CD4-positive, alpha-beta T cell treated with Interleukin-4 for 4 hours (primary cell): Measurements from ENCODE around the gene CFAP57.

ENCODE experiments used
- DNase-seq: peaks from one replicate; pipeline ENCODE4 v3.0.0-alpha.2; 2020

Gene CFAP57

DNA sequence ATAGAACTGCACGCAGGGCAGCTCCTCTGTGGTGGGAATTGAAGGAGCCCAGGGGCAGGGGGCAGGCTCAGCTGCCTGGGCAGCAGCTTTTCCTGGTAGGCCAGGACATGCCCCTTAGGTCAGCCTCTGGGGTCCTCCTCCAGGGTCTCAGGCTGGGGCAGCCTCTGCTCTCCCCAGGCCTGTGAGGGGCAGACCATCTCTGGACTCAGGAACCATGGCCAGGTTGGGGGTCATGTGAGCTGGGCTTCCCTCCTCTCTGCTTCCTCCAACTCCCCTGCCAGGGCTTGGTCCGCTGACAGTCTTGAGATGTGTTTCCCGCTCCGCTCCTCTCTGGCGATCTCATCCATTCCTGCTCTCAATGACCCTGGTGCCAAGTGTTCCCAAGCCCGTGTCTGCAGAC, 107.5 kb downstream of the CFAP57 start:
- DNase-seq, result no peak

DNA sequence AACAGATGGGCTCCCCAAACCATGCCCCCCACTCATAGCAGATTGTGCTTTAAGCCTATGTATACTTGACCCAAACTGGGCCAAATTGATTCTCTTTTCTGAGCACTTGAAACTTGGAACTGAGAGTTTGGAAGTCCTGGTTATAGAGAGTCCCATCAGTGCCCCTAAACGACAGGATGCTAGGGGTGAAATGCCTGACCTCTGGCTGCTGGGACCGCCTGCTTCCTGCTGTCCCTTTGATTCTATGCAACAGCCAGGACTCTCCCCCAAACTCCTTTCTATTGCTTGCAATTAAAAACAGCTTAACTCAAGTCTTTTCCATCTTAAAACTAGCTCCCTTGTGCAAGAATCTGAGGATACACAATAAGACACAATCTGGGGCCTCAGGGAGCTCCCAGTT, 108.6 kb downstream of the CFAP57 start:
- DNase-seq, result no peak

DNA sequence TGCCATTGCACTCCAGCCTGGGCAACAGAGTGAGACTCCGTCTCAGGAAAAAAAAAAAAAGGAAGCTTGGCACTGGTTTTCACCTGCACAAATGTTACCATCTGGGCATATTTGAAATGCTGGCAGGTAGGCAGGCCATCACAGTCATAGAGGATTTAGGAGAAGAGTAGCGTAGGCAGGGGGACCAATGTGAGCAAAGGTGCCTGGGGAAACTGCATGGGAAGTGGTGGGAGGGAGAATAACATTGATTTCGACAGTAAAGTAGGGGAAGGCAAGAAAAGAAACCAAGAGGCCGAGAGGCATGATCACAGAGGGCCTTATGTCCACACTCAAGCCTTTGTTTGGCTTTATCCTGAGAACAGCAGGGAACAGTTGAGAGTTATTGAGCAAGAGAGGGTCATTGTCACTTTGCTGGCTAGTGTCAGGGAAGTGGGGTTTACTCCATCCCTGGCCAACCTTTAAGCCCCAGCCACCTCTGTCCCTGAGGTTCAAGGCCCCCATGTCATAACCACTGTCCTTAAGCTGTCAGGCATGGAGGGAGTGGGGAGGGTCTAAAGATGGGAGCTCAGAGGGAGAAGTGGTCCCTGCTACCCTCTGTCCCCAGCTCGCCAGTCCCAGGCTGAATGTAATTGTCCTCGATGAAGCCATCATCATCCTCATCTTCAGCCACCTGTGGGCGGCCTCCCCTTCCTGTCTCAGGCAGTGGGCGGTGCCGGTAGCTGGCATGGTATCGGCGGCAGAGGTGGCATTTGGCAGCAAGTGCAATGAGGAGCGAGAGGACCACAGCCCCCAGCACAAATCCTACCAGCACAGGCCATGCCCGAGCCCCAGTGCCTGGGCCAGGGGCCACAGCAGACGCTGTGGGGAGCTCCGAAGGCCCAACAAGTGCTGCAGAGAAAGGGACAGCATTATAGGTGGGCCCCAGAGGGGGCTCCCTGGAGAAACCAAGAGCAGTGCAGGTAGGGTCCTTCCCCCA, 110.4 kb downstream of the CFAP57 start:
- DNase-seq, result no peak

DNA sequence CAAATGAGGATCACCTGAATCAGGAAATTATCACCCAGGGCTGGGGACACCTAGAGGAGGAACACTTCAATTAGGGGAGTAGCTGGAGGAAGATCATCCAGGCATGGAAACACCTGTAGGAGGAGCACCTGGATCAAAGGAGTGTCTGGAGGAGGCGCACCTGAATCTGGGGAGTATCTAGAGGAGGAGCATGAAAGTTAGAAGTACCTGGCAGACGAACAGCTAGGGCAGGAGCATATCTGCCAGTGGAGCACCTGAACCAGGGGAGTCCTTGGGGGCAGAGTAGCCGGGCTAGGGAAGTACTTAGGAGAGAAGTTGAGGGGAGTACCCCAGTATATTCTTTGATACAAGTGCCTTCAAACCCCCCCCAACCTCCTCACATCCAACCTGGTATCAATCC, 111.9 kb downstream of the CFAP57 start:
- no peak for DNase-seq

DNA sequence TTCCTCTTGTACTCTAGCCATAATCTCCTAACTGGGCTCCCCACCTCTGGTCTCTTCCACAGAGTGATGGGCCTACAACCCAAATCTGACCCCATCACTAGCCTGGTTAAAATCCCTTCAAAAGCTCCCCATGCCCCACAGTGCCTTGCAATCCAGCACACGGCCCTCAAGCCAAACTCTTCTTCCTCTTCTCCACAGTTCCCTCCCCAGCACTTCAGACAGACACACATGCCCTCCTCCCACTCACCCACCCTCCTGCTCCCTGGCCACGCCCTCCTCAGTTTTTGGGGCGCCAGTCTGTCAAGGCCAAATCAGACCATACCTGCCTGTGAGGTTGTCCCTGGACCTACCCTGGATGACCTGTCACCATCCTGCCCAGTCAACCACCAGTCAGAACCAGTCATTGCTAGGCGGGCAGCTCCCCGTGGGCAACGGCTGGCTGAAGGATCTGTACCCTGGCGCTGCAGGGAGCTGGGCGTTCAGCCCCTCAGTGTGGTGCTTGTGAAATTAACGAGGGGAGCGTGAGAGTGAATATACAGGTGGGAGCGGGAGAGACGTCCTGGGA, 112.5 kb downstream of the CFAP57 start:
- no peak for DNase-seq

GRCh38 chr1:43285269-43285990, 113.3 kb downstream of the CFAP57 start, which contains the start of gene C1orf210:
Gene C1orf210 (minus strand): TSS chr1:43285581. CDS start chr1:43283270, 2,311 bp downstream.
- DNase-seq, result no peak

GRCh38 chr1:43286115-43286514, 114.0 kb downstream of the CFAP57 start:
- DNase-seq, result no peak

DNA sequence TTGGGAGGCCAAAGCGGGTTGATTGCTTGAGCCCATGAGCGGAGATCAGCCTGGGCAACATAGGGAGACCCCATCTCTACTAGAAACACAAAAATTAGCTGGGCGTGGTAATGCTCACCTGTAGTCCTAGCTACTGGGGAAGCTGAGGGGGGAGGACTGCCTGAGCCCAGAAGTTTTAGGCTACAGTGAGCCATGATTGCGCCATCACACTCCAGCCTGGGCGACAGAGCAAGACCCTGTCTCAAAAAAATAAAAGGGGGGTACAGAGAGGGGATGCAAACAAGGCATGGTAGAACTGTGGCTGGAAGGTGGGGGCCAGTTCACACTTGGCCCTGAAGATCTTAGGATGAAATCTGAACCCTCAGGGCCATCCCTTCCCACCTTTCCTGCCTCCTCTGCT, 114.4 kb downstream of the CFAP57 start:
- DNase-seq, result no peak

DNA sequence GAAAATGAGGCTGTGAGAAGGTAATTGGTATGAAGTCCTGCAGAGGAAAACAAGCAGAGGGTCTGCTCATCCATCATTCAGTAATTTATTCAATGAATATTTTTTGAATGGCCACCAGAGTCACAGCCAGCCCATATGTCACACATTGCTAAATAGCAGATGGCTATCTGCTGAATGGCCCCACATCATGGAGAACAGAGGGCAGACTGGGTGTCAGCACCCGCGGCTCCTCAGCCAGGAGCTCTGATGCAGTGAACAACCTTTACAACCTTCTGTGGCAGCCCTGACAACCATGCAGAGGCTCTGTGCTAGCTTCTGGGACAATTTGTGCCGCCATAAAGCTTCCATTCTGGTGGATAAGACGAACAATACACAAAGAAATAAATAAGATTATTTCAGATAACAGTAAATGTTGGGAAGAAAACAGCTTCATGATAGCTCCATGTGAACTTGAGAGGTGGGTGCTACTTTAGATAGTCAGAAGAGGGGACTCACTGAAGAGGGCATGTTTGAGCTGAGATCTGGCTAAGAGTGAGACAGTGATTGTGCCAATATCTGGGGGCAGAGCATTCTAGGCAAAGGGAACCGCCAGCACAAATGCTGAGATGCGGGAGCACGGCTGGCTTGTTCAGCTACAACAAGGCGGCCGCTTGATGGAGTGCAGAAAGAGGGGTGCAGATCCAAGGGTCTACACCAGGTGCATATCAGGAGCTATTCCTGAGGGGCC, 116.1 kb downstream of the CFAP57 start:
- no peak for DNase-seq

GRCh38 chr1:43288785-43289706, 116.9 kb downstream of the CFAP57 start:
- no peak for DNase-seq

DNA sequence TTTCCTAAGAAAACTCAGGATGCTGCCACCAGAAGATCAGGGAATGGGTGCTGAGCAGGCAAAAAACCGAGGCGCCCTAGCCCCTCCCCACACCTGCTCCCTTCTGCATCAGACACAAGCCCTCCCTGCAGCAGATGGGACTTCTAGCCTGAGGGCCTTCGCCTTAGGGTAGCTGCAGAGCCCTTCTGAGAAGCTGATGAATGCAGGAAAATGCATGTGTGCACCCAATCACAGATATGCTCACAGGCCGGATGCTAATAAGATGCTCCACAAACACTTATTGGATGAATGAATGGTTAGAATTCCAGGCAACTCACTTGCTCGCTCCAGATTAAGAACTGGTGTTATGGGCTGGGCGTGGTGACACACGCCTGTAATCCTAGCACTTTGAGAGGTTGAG, 120.1 kb downstream of the CFAP57 start:
- DNase-seq, result no peak

DNA sequence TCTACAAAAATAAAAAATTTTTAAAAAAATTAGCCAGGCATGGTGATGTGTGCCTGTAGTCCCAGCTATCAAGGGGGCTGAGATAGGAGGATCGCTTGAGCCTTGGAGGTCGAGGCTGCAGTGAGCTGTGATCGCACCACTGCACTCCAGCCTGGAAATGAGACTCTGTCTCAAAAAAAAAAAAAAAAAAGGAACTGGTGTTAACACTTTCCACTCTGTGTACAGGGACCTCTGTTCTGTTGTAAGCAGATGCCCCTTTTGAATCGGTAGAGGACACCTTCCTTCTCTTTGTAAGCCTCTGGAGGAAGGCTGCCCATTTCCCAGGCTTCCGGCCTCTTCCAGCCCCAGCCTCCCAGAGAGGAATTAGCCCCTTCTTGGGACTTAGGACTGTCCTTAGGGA, 120.5 kb downstream of the CFAP57 start:
- DNase-seq, result no peak

DNA sequence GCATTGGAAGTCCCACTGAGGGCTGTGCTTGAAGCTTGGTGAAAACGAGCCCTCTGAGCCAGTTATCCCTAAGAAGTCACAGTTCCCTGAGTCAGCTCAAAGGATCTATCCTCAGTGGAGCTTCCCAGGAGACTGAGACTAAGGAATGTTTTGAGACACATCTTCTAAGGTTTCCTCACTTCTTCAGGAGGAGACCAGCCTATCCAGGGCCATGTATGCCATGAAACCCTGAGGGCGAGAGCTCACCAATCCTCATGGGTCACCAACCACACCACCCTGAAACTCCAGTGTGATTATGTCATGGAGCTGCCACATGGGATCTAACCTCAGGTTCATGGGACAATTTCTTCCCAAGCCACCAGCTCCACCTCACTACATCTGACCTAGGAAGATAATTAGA, 121.0 kb downstream of the CFAP57 start:
- DNase-seq, result no peak

GRCh38 chr1:43293896-43294760, 122.0 kb downstream of the CFAP57 start:
- DNase-seq, result no peak

GRCh38 chr1:43294761-43295160, 122.6 kb downstream of the CFAP57 start:
- DNase-seq, result no peak

DNA sequence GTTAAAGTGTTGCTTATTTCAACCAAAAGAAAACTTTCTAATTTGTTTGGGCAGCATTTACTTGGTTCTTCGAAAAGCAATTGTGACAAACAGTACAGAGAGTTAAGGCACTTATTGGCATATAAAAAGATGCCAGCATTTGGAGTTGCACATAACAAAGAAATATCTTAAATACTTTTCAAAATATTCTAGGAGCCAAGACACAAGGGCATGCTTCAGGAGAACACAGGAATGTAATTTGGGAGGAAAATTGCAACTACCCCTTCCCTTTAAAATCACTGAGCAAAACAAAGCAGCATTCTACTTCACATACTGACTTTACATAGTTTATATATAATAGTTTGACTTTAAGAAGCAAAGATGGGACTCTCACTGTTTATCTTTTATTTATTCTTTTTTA, 124.1 kb downstream of the CFAP57 start:
- DNase-seq, result no peak

DNA sequence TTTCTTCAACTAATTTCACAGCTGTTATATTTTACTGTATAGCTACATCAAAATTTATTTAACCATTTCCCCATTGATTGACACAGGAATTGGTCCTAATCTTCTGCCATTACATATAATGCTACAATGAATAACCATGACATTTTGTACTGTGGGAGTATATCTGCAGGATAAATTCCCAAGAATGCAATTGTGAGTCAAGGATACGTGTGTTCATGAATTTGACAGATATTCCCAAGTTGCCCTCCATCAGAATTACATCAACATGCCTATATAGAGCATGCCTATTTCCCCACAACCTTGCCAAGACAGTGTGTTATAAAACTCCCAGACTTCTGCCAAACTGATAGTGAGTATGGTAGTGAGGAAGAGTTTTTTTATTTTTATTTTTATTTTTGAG, 125.9 kb downstream of the CFAP57 start:
- DNase-seq, result no peak

DNA sequence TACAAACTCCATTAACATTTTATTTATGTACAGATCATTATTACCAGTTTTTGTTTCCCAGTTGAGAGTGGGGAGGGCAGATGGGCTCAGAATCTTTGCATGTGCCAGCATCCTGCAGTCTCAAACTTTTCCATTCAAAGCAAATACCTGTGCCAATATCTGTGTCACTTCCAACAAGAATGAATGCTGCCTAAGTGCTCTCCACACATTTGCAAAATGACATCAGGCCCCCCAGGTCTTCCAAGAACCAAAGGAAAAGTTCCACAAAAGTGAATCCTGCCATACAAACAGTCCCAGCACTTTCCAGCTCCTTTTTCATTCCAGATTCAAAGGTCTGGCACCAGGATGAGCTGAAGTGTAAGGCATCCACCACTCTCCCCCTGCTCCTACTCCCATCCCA, 127.0 kb downstream of the CFAP57 start:
- no peak for DNase-seq

- no peak for DNase-seq
Measured at GRCh38 chr1:43300378-43301094, 128.4 kb downstream of the CFAP57 start, which contains the start of gene TIE1. Gene TIE1 (plus strand): TSS chr1:43300982. CDS start chr1:43301072, 90 bp downstream.

DNA sequence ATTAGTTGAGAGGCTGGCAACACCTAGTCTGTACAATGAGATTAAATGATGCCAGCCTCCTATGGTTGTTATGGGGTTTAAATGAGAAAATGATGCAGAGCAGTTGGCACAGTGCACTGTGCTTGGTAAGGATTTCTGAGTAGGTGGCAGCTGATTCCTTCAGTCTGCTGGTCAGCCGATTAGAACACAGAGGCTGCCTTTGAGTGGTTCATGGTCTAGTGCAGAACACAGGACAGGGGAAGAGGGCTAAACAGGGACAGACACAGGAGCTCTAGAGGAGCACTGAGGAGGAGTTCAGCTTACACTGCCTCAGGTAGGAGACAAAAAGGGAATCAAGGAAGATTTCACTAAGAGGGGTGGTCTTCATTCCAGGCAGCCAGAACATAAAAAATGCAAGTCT, 130.1 kb downstream of the CFAP57 start:
- DNase-seq, result no peak
